H1 (cell line): ENCODE data around the gene PRRC1. TPM values are rescaled to one million over a fixed set of nuclear protein-coding genes. Genes with fewer than 3 reads are reported as not detected.

Experiments
- CTCF ChIA-PET: fragments of 300-600 bp; sonication (Branson Sonifier 250); formaldehyde crosslinking; loops from one replicate; lab custom pipeline; 2021; ENCODE audit not compliant: partially characterized antibody; lab: Charles Lee
- POLR2A ChIA-PET: fragments of 300-600 bp; sonication (Branson Sonifier 250); formaldehyde crosslinking; loops from one replicate; lab custom pipeline; 2021; ENCODE audit warnings: inconsistent platforms; ENCODE audit not compliant: partially characterized antibody; lab: Charles Lee
- DNase-seq, 2 experiments: peaks; one replicate each; pipeline versions ENCODE4 v3.0.0 to v3.0.0-alpha.2; 2010 to 2022; ENCODE audit warnings: low spot score in 2 of 2, low read depth in 1 of 2, mixed read lengths in 1 of 2
- FAIRE-seq: peaks from 2 replicates; lab custom pipeline; 2011; peaks lifted over from hg19 to GRCh38; lab: Jason Lieb, UNC
- H2AFZ ChIP-seq: 2 replicates; pipeline ENCODE4 v1.8.1; 2012; ENCODE audit warnings: low read length, inconsistent platforms
- H2AK5ac ChIP-seq: 2 replicates; pipeline ENCODE4 v1.6.1; 2013; ENCODE audit warnings: low read depth, low read length
- H2BK120ac ChIP-seq: replicated peaks from 2 replicates; pipeline ENCODE3; 2013; ENCODE audit warnings: low read depth, low read length, inconsistent platforms
- H2BK12ac ChIP-seq: 2 replicates; pipeline ENCODE4 v1.6.1; 2013; ENCODE audit warnings: low read depth, low read length
- H2BK15ac ChIP-seq: 2 replicates; pipeline ENCODE4 v1.6.1; 2013; ENCODE audit warnings: low read length
- H2BK20ac ChIP-seq: 2 replicates; pipeline ENCODE4 v1.6.1; 2013; ENCODE audit warnings: low read length
- H2BK5ac ChIP-seq: 2 replicates; pipeline ENCODE4 v1.6.1; 2013; ENCODE audit warnings: low read depth, low read length
- H3K14ac ChIP-seq: 2 replicates; pipeline ENCODE4 v1.6.1; 2013; ENCODE audit warnings: inconsistent platforms; ENCODE audit not compliant: insufficient read length
- H3K18ac ChIP-seq: 2 replicates; pipeline ENCODE4 v1.6.1; 2013; ENCODE audit warnings: low read length; ENCODE audit errors: extremely low read depth
- H3K23ac ChIP-seq: 2 replicates; pipeline ENCODE4 v1.6.1; 2013; ENCODE audit warnings: inconsistent platforms; ENCODE audit not compliant: insufficient read length
- H3K23me2 ChIP-seq: 2 replicates; pipeline ENCODE4 v1.6.1; 2013; ENCODE audit warnings: low read depth, low read length
- H3K27ac ChIP-seq: 2 replicates; pipeline ENCODE4 v1.6.1; 2011; ENCODE audit warnings: low read depth, low read length, inconsistent platforms
- H3K27me3 ChIP-seq, 4 experiments: replicated peaks in 1 of 4; 1 replicate in 1 of 4; 2 replicates in 3 of 4; pipeline versions ENCODE4 v1.6.1 to v1.8.1; 2011 to 2013; ENCODE audit warnings: low read length in 3 of 4, mild to moderate bottlenecking in 3 of 4, inconsistent platforms in 2 of 4, mixed read lengths in 2 of 4, moderate library complexity in 1 of 4; ENCODE audit not compliant: control insufficient read depth in 3 of 4, insufficient read depth in 3 of 4; ENCODE audit errors: extremely low read depth in 1 of 4
- H3K36me3 ChIP-seq, 4 experiments: 2 replicates each; pipeline versions ENCODE4 v1.6.1 to v1.8.1; 2011 to 2013; ENCODE audit warnings: mild to moderate bottlenecking in 4 of 4, low read length in 3 of 4, moderate library complexity in 2 of 4, control low read depth in 1 of 4, inconsistent platforms in 1 of 4; ENCODE audit not compliant: insufficient read depth in 4 of 4, control insufficient read depth in 2 of 4
- H3K4ac ChIP-seq: replicated peaks from 2 replicates; pipeline ENCODE3; 2013; ENCODE audit warnings: low read length, low read depth, mixed read lengths, inconsistent platforms; ENCODE audit not compliant: insufficient read length
- H3K4me1 ChIP-seq, 4 experiments: replicated peaks in 1 of 4; 1 replicate in 1 of 4; 2 replicates in 3 of 4; pipeline versions ENCODE4 v1.6.1 to v1.8.1; 2011 to 2013; ENCODE audit warnings: low read length in 3 of 4, inconsistent platforms in 2 of 4, mixed read lengths in 1 of 4; ENCODE audit not compliant: insufficient read depth in 4 of 4, control insufficient read depth in 3 of 4
- H3K4me2 ChIP-seq, 2 experiments: 2 replicates each; pipeline versions ENCODE4 v1.6.1 to v1.8.1; 2011 to 2013; ENCODE audit warnings: low read depth in 2 of 2, low read length in 2 of 2, control low read depth in 1 of 2, inconsistent platforms in 1 of 2, mild to moderate bottlenecking in 1 of 2; ENCODE audit not compliant: insufficient read depth in 1 of 2
- H3K4me3 ChIP-seq, 4 experiments: fragments of 200-600, 300-600 bp in 1 of 4; sonication (generic), shearing (Covaris generic), sonication (Bioruptor Twin) in 1 of 4; 2 replicates each; pipeline versions ENCODE4 v1.5.1 to v1.8.1; 2011 to 2016; ENCODE audit warnings: low read length in 4 of 4, low read depth in 3 of 4, control low read depth in 2 of 4, inconsistent platforms in 2 of 4, mild to moderate bottlenecking in 2 of 4, mixed read lengths in 1 of 4, moderate library complexity in 1 of 4; ENCODE audit not compliant: insufficient read depth in 2 of 4; ENCODE audit errors: extremely low read depth in 1 of 4
- H3K56ac ChIP-seq: replicated peaks from 2 replicates; pipeline ENCODE3; 2013; ENCODE audit warnings: low read depth, mild to moderate bottlenecking, mixed read lengths, low read length, inconsistent platforms; ENCODE audit not compliant: insufficient read length
- H3K79me1 ChIP-seq: 2 replicates; pipeline ENCODE4 v1.6.1; 2013; ENCODE audit warnings: low read depth, low read length, control low read depth
- H3K79me2 ChIP-seq, 2 experiments: 2 replicates each; pipeline versions ENCODE4 v1.6.1 to v1.8.1; 2012 to 2013; ENCODE audit warnings: low read length in 2 of 2, mild to moderate bottlenecking in 2 of 2, inconsistent platforms in 1 of 2; ENCODE audit not compliant: insufficient read depth in 2 of 2, control insufficient read depth in 1 of 2
- H3K9ac ChIP-seq, 4 experiments: replicated peaks in 1 of 4; 1 replicate in 1 of 4; 2 replicates in 3 of 4; pipeline versions ENCODE4 v1.6.1 to v1.8.1; 2011 to 2013; ENCODE audit warnings: low read depth in 3 of 4, low read length in 3 of 4, control low read depth in 2 of 4, mild to moderate bottlenecking in 2 of 4, moderate library complexity in 2 of 4, inconsistent platforms in 1 of 4; ENCODE audit errors: extremely low read depth in 1 of 4
- H3K9me3 ChIP-seq, 2 experiments: 2 replicates each; pipeline versions ENCODE4 v1.6.1 to v1.8.1; 2012 to 2013; ENCODE audit warnings: mild to moderate bottlenecking in 2 of 2, moderate library complexity in 2 of 2, control low read depth in 1 of 2, inconsistent platforms in 1 of 2, low read depth in 1 of 2, low read length in 1 of 2, mixed read lengths in 1 of 2; ENCODE audit not compliant: insufficient read depth in 2 of 2
- H4K20me1 ChIP-seq, 2 experiments: replicated peaks in 1 of 2; 2 replicates each; pipeline versions ENCODE3 to v1.8.1; 2011 to 2013; ENCODE audit warnings: inconsistent platforms in 2 of 2, low read length in 2 of 2, mild to moderate bottlenecking in 1 of 2; ENCODE audit not compliant: insufficient read depth in 2 of 2, control insufficient read depth in 1 of 2
- H4K5ac ChIP-seq: 2 replicates; pipeline ENCODE4 v1.6.1; 2013; ENCODE audit warnings: low read length, low read depth, mixed read lengths, inconsistent platforms; ENCODE audit not compliant: insufficient read length
- H4K8ac ChIP-seq: 2 replicates; pipeline ENCODE4 v1.8.0; 2013; ENCODE audit warnings: mild to moderate bottlenecking, moderate library complexity, low read length, inconsistent platforms; ENCODE audit not compliant: insufficient read depth; ENCODE audit errors: extremely low read depth
- H4K91ac ChIP-seq: replicated peaks from 2 replicates; pipeline ENCODE3; 2013; ENCODE audit warnings: low read length, mixed read lengths, inconsistent platforms; ENCODE audit not compliant: insufficient read length
- CHD1 ChIP-seq: IDR thresholded peaks from 2 replicates; pipeline ENCODE4 v1.6.1; 2012; ENCODE audit warnings: low read depth, low read length, improper control_type of control experiment
- GABPA ChIP-seq: IDR thresholded peaks from 2 replicates; pipeline ENCODE4 v1.6.1; 2011; ENCODE audit warnings: mild to moderate bottlenecking, low read length, moderate library complexity, borderline replicate concordance; ENCODE audit not compliant: insufficient read depth
- GTF2F1 ChIP-seq: IDR thresholded peaks from 2 replicates; pipeline ENCODE4 v1.6.1; 2012; ENCODE audit warnings: low read depth, low read length, improper control_type of control experiment, borderline replicate concordance
- KDM4A ChIP-seq: IDR thresholded peaks from one replicate; pipeline ENCODE4 v1.7.1; 2012; ENCODE audit warnings: low read depth, mild to moderate bottlenecking, moderate library complexity, low read length, inconsistent platforms; ENCODE audit not compliant: severe bottlenecking
- RAD21 ChIP-seq, 2 experiments: IDR thresholded peaks in 1 of 2; conservative IDR thresholded peaks in 1 of 2; 2 replicates each; pipeline ENCODE4 v1.6.1; 2011; ENCODE audit warnings: low read depth in 2 of 2, low read length in 2 of 2, improper control_type of control experiment in 1 of 2, inconsistent platforms in 1 of 2, mild to moderate bottlenecking in 1 of 2, moderate library complexity in 1 of 2
- SIX5 ChIP-seq: IDR thresholded peaks from 2 replicates; pipeline ENCODE4 v1.6.1; 2011; ENCODE audit warnings: mild to moderate bottlenecking, low read depth, low read length
- TBP ChIP-seq: IDR thresholded peaks from 2 replicates; pipeline ENCODE4 v1.6.1; 2011; ENCODE audit warnings: low read depth, low read length, improper control_type of control experiment
- WGBS, 2 experiments: shearing (Covaris generic) in 1 of 2; methylation state at CpG; one replicate each; pipeline versions ENCODE4 v1.1.6 to v1.1.7; 2013 to 2015; ENCODE audit warnings: low lambda C conversion rate in 2 of 2, mixed read lengths in 2 of 2, inconsistent platforms in 1 of 2, low coverage in 1 of 2, missing lambda C conversion rate in 1 of 2; ENCODE audit not compliant: insufficient replicate concordance in 2 of 2, insufficient coverage in 1 of 2, insufficient read length in 1 of 2; ENCODE audit errors: extremely low coverage in 1 of 2, missing lambda C conversion rate in 1 of 2; 5-methylcytosine and 5-hydroxymethylcytosine counted together
- polyA plus RNA-seq, 7 experiments: library from polyadenylated mRNA; depleted of rRNA in 3 of 7; stranded (reverse) in 5 of 7; unstranded in 2 of 7; fragments of >200 nt in 5 of 7; fragments of 200-250 nt in 2 of 7; gene quantifications; 1 replicate in 5 of 7; 2 replicates in 1 of 7; 4 replicates in 1 of 7; pipeline versions ENCODE4 v1.2.1 to v1.2.3, GENCODE V29; 2011 to 2013; ENCODE audit warnings: missing spikeins in 2 of 7, mixed read lengths in 2 of 7
- total RNA-seq: library from RNA; stranded (reverse); fragmentation: NEBNext Ultra II Directional; extraction: Animal tissue kit (Norgen Biotek cat#: 25700); gene quantifications from 2 replicates; pipeline ENCODE4 v1.2.1, GENCODE V29; 2021
- TF ChIP-seq, protein P1 (sequence below): IDR thresholded peaks from 2 replicates; pipeline ENCODE4 v1.6.1; 2011; ENCODE audit warnings: low read depth, mild to moderate bottlenecking, low read length; ENCODE audit not compliant: insufficient read depth
- TF ChIP-seq, protein P2 (sequence below), 3 experiments: IDR thresholded peaks; 1 replicate in 2 of 3; 2 replicates in 1 of 3; pipeline versions ENCODE4 v1.5.1 to v1.6.1; 2011; ENCODE audit warnings: low read length in 3 of 3, mild to moderate bottlenecking in 3 of 3, inconsistent platforms in 2 of 3, low read depth in 1 of 3, moderate library complexity in 1 of 3; ENCODE audit not compliant: insufficient read depth in 1 of 3; ENCODE audit errors: control extremely low read depth in 1 of 3

The PRRC1 gene
- total and polyA plus RNA-seq, 2 of the 8 experiments (the other 6 are each of a cell fraction or from before 2014, with no cell fraction given) = 54.6 to 78.6 TPM

DNA sequence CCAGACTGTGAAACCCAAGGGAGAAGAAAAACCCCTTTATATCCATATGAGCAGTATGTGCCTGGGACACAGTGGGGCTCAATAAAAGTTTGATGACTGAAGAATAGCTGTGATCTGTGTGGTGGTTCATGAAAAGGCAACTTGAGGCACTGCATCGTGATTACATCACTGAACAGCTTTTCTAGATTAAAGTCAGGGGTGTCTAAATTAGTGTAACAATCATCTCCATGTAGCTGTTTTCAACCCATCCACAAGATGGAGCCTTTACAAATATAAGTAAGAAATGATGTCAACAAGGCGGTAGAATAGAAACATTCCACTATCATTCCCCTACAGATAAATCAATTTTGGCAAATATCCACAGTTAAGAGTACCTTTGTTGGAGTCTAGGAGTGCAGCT is 55.5 kb downstream of the PRRC1 start:
- no peak overlapping the region for H3K9ac ChIP-seq
- H2BK20ac ChIP-seq = no peak overlapping the region
- 91% methylated on average over 2 of the region's 2 CpGs; no CpG with 5 or more reads in 1 of the 2 experiments for WGBS, 2 experiments
- no peak for TF ChIP-seq GTF2F1
- peak; percentile 36 to 39 for TF ChIP-seq RAD21 (IDR thresholded peaks at IDR 0.05 in 1 of 2, conservative IDR thresholded peaks at IDR 0.05 in 1 of 2; ENCODE audit: low read depth in 2 of 2, low read length in 2 of 2)
- TF ChIP-seq CHD1 = no peak
- TF ChIP-seq KDM4A = no peak
- TF ChIP-seq, protein P1, sequence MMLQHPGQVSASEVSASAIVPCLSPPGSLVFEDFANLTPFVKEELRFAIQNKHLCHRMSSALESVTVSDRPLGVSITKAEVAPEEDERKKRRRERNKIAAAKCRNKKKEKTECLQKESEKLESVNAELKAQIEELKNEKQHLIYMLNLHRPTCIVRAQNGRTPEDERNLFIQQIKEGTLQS = no peak
- TF ChIP-seq, protein P2, sequence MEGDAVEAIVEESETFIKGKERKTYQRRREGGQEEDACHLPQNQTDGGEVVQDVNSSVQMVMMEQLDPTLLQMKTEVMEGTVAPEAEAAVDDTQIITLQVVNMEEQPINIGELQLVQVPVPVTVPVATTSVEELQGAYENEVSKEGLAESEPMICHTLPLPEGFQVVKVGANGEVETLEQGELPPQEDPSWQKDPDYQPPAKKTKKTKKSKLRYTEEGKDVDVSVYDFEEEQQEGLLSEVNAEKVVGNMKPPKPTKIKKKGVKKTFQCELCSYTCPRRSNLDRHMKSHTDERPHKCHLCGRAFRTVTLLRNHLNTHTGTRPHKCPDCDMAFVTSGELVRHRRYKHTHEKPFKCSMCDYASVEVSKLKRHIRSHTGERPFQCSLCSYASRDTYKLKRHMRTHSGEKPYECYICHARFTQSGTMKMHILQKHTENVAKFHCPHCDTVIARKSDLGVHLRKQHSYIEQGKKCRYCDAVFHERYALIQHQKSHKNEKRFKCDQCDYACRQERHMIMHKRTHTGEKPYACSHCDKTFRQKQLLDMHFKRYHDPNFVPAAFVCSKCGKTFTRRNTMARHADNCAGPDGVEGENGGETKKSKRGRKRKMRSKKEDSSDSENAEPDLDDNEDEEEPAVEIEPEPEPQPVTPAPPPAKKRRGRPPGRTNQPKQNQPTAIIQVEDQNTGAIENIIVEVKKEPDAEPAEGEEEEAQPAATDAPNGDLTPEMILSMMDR (IDR thresholded peaks at IDR 0.05; ENCODE audit: control extremely low read depth in 1 of 3, insufficient read depth in 1 of 3, low read depth in 1 of 3, low read length in 3 of 3) = peak in 2 of 3 experiments; percentile 18 to 42; a peak in 2 of 4 replicates
- TF ChIP-seq TBP = no peak
- TF ChIP-seq SIX5 = no peak
- TF ChIP-seq GABPA = no peak
- peaks cover 0 to 3% of the 10 kb centered on the region in 2 experiments; a peak in 1 of 4 replicates for H3K9me3 ChIP-seq
- H3K4me2 ChIP-seq = no peak overlapping the region
- ChIA-PET POLR2A (no interaction called here), CTCF (interaction anchor here (0.7 to 3.2 kb wide), 20 partner anchors 10 to 644 kb away, joined by 3 to 28 read pairs (median 4); no protein-coding TSS in a partner anchor)
- no peak overlapping the region for H3K4ac ChIP-seq
- H3K56ac ChIP-seq = no peak overlapping the region
- DNase-seq = no peak
- no peaks in the 10 kb centered on the region for H3K79me1 ChIP-seq
- no peak overlapping the region for H2AK5ac ChIP-seq
- H3K14ac ChIP-seq = no peak overlapping the region
- no peak overlapping the region for H4K91ac ChIP-seq
- no peak overlapping the region for H2BK120ac ChIP-seq
- no peaks in the 10 kb centered on the region for H3K23me2 ChIP-seq
- H3K27me3 ChIP-seq = no peaks in the 10 kb centered on the region
- no peak overlapping the region for H2BK15ac ChIP-seq
- H2AFZ ChIP-seq = peak overlapping the region; percentile 58; the same call in 1 of the 2 replicates
- no peaks in the 10 kb centered on the region for H3K79me2 ChIP-seq
- no peaks in the 10 kb centered on the region for H3K4me1 ChIP-seq
- H3K4me3 ChIP-seq = no peak overlapping the region
- no peak overlapping the region for H3K18ac ChIP-seq
- H4K5ac ChIP-seq = no peak overlapping the region
- H2BK5ac ChIP-seq = no peak overlapping the region
- H3K23ac ChIP-seq = no peak overlapping the region
- no peak overlapping the region for H4K8ac ChIP-seq
- no peak for FAIRE-seq
- no peak overlapping the region for H3K27ac ChIP-seq
- H3K36me3 ChIP-seq = no peaks in the 10 kb centered on the region
- H2BK12ac ChIP-seq = no peak overlapping the region
- no peaks in the 10 kb centered on the region for H4K20me1 ChIP-seq
